Smooth muscle cell (in vitro differentiated cells): ENCODE data around the gene DICER1. TPM values are rescaled to one million over a fixed set of nuclear protein-coding genes. Genes with fewer than 3 reads are reported as not detected.

Experiments
- DNase-seq: peaks from one replicate; lab custom pipeline; 2025; ENCODE audit not compliant: unreplicated experiment; lab: John Stamatoyannopoulos, UW
- H2AFZ ChIP-seq: fragments of 200-600 bp; sonication (generic); 2 replicates; pipeline ENCODE4 v1.6.0; 2016; ENCODE audit warnings: antibody characterized with exemption, low read depth, mild to moderate bottlenecking
- H3F3A ChIP-seq: fragments of 200-600 bp; sonication (generic); 2 replicates; pipeline ENCODE4 v1.6.0; 2017; ENCODE audit warnings: antibody characterized with exemption, low read depth
- H3K27ac ChIP-seq: fragments of 200-600 bp; sonication (generic); 2 replicates; pipeline ENCODE4 v1.5.1; 2016; ENCODE audit warnings: low read depth, mild to moderate bottlenecking
- H3K27me3 ChIP-seq: fragments of 200-600 bp; sonication (generic); 2 replicates; pipeline ENCODE4 v1.6.1; 2016; ENCODE audit warnings: low read depth, mild to moderate bottlenecking
- H3K36me3 ChIP-seq: fragments of 200-600 bp; sonication (generic); 2 replicates; pipeline ENCODE4 v1.5.1; 2016; ENCODE audit warnings: low read depth
- H3K4me1 ChIP-seq: fragments of 200-600 bp; sonication (generic); 2 replicates; pipeline ENCODE4 v1.5.1; 2016; ENCODE audit warnings: low read depth
- H3K4me2 ChIP-seq: fragments of 200-600 bp; sonication (generic); 2 replicates; pipeline ENCODE4 v1.6.0; 2016; ENCODE audit warnings: mild to moderate bottlenecking
- H3K4me3 ChIP-seq: fragments of 200-600 bp; sonication (generic); 2 replicates; pipeline ENCODE4 v1.5.1; 2016; ENCODE audit warnings: mild to moderate bottlenecking
- H3K79me2 ChIP-seq: fragments of 200-600 bp; sonication (generic); 2 replicates; pipeline ENCODE4 v1.6.0; 2016; ENCODE audit warnings: low read depth, mild to moderate bottlenecking
- H3K9ac ChIP-seq: fragments of 200-600 bp; sonication (generic); 2 replicates; pipeline ENCODE4 v1.6.0; 2016; ENCODE audit warnings: low read depth
- H3K9me3 ChIP-seq: fragments of 200-600 bp; sonication (generic); replicated peaks from 2 replicates; pipeline ENCODE4 v1.5.1; 2016; ENCODE audit warnings: low read depth
- H4K20me1 ChIP-seq: fragments of 200-600 bp; sonication (generic); 2 replicates; pipeline ENCODE4 v1.6.0; 2016; ENCODE audit warnings: low read depth
- CTCF ChIP-seq: fragments of 200-600 bp; sonication (generic); IDR thresholded peaks from 2 replicates; pipeline ENCODE4 v1.5.1; 2017; ENCODE audit warnings: borderline replicate concordance, mild to moderate bottlenecking, antibody characterized with exemption; ENCODE audit not compliant: insufficient read depth, poor library complexity, severe bottlenecking
- WGBS: methylation state at CpG from one replicate; pipeline ENCODE4 v1.1.7; 2016; ENCODE audit warnings: low lambda C conversion rate; 5-methylcytosine and 5-hydroxymethylcytosine counted together
- polyA plus RNA-seq: library from polyadenylated mRNA; unstranded; fragments of >200 nt; fragmentation: Nextera tagmentation; extraction: Ambion mirVana; gene quantifications from 2 replicates; pipeline ENCODE4 v1.2.1, GENCODE V29; 2016
- total RNA-seq: library from RNA; depleted of rRNA; stranded (reverse); fragments of >200 nt; gene quantifications from 2 replicates; pipeline ENCODE4 v1.2.3, GENCODE V29; 2014

Gene DICER1
- total and polyA plus RNA-seq, 2 experiments from 2014 or later, result 17.3 to 67.5 TPM

GRCh38 chr14:95143808-95144620 lies 13.3 kb downstream of the DICER1 start:
- H3K4me3 ChIP-seq, result no peak overlapping the region
- H4K20me1 ChIP-seq, result peaks cover 91% of the 10 kb centered on the region
- no peak overlapping the region for H3K4me2 ChIP-seq

GRCh38 chr14:95142208-95142607 lies 15.1 kb downstream of the DICER1 start:
- Histone ChIP-seq H4K20me1 (peaks cover 88% of the 10 kb centered on the region), H3K4me2 (no peak overlapping the region), H3K27me3 (no peaks in the 10 kb centered on the region), H3K27ac (no peak overlapping the region), H3K9ac (no peak overlapping the region), H3K4me1 (peaks cover 25% of the 10 kb centered on the region), H3K36me3 (no peaks in the 10 kb centered on the region), H3K79me2 (peaks cover 96% of the 10 kb centered on the region), H3F3A (no peaks in the 10 kb centered on the region), H3K4me3 (no peak overlapping the region), H2AFZ (no peak overlapping the region), H3K9me3 (peaks cover 4% of the 10 kb centered on the region)
- no peak for TF ChIP-seq CTCF
- no peak for DNase-seq
- whole genome bisulfite sequencing, result 100% methylated on average over 2 of the region's 2 CpGs

More at GRCh38 chr14:95143808-95144620, 13.3 kb downstream of the DICER1 start:
- no peak for DNase-seq
- Histone ChIP-seq H3K9me3 (peaks cover 4% of the 10 kb centered on the region), H3K9ac (no peak overlapping the region), H3K4me1 (peaks cover 15% of the 10 kb centered on the region), H3K27me3 (no peaks in the 10 kb centered on the region), H3K27ac (no peak overlapping the region), H2AFZ (no peak overlapping the region), H3K79me2 (peaks cover 99% of the 10 kb centered on the region), H3F3A (no peaks in the 10 kb centered on the region), H3K36me3 (no peaks in the 10 kb centered on the region)
- 94% methylated on average over 4 of the region's 4 CpGs for WGBS
- TF ChIP-seq CTCF, result no peak

GRCh38 chr14:95141684-95142083 lies 15.6 kb downstream of the DICER1 start:
- no peak overlapping the region for H3K9ac ChIP-seq
- H4K20me1 ChIP-seq, result peaks cover 88% of the 10 kb centered on the region
- H3K4me3 ChIP-seq, result no peak overlapping the region
- H3K9me3 ChIP-seq, result peaks cover 4% of the 10 kb centered on the region
- H3K27ac ChIP-seq, result no peak overlapping the region
- WGBS, result 30% methylated on average over 1 of the region's 1 CpG
- H3F3A ChIP-seq, result no peaks in the 10 kb centered on the region
- no peak overlapping the region for H2AFZ ChIP-seq
- peaks cover 25% of the 10 kb centered on the region for H3K4me1 ChIP-seq
- H3K36me3 ChIP-seq, result no peaks in the 10 kb centered on the region
- H3K4me2 ChIP-seq, result no peak overlapping the region
- DNase-seq, result no peak
- H3K27me3 ChIP-seq, result no peaks in the 10 kb centered on the region
- TF ChIP-seq CTCF, result no peak
- H3K79me2 ChIP-seq, result peaks cover 96% of the 10 kb centered on the region
